ENCODE results near the gene LENEP. TPM values are rescaled to one million over a fixed set of nuclear protein-coding genes. Genes with fewer than 3 reads are reported as not detected.

The LENEP gene
- total RNA-seq, 1 experiment from 2014 or later = 0.42 TPM

GRCh38 chr1:154968731-154969130 is 24.7 kb upstream of the LENEP start:
- Histone ChIP-seq H3K9me3 (ENCODE audit: control insufficient read depth in 1 of 2, insufficient read depth in 1 of 2, low read depth in 1 of 2, low read length in 2 of 2) (no peaks in the 10 kb centered on the region), H3K4me2 (ENCODE audit: low read length) (peak overlapping the region; percentile 90; the same call in 1 of the 2 replicates), H3K79me2 (ENCODE audit: insufficient read depth, low read length) (peaks cover 80% of the 10 kb centered on the region), H4K20me1 (ENCODE audit: insufficient read depth) (no peaks in the 10 kb centered on the region), H3K4me1 (ENCODE audit: control insufficient read depth in 1 of 2, insufficient read depth in 2 of 2, low read length in 2 of 2) (peaks cover 33 to 61% of the 10 kb centered on the region in 2 experiments), H3K27me3 (ENCODE audit: insufficient read depth, low read length) (no peaks in the 10 kb centered on the region), H3K36me3 (ENCODE audit: control insufficient read depth in 1 of 2, insufficient read depth in 2 of 2, low read length in 2 of 2) (peaks cover 23 to 48% of the 10 kb centered on the region in 2 experiments; a peak in 3 of 4 replicates), H3K9ac (ENCODE audit: low read length) (no peak overlapping the region; the same call in 1 of the 2 replicates), H3K9me2 (ENCODE audit: insufficient read depth) (no peaks in the 10 kb centered on the region), H2AFZ (ENCODE audit: low read depth, low read length, poor library complexity, severe bottlenecking) (no peak overlapping the region), H3K27ac (ENCODE audit: low read depth, low read length) (peak overlapping the region; percentile 86; the same call in 1 of the 2 replicates), H3K4me3 (replicated peaks in 1 of 2; ENCODE audit: low read depth in 1 of 2, low read length in 2 of 2) (no peak overlapping the region)
- CTCF ChIA-PET = no interaction called here
- POLR2A ChIA-PET = no interaction called here
- intact Hi-C loops (cut with micrococcal nuclease) = no loop called here
- no peak for ATAC-seq
- no TSS peak for BruUV-seq (replicated peaks)
- RAD21 ChIA-PET (ENCODE audit: low non-redundant PET in 1 of 2, low total read pairs in 2 of 2, uncharacterized antibody in 2 of 2, unreplicated experiment in 2 of 2) = no interaction called here
- no peak for TF ChIP-seq POLR2AphosphoS5 (IDR thresholded peaks at IDR 0.05; ENCODE audit: low read depth, low read length)
- TF ChIP-seq EGR1 (IDR thresholded peaks at IDR 0.05; ENCODE audit: low read depth) = no peak
- no peak for TF ChIP-seq ZNF274 (IDR thresholded peaks at IDR 0.05; ENCODE audit: low read depth, low read length)
- TF ChIP-seq FOSL1 (IDR thresholded peaks at IDR 0.05; ENCODE audit: low read depth) = no peak
- TF ChIP-seq MAX (IDR thresholded peaks at IDR 0.05) = no peak
- DNase-seq (ENCODE audit: low read depth, low spot score) = no peak

GRCh38 chr1:154969246-154969645 is 24.1 kb upstream of the LENEP start:
- no peaks in the 10 kb centered on the region for H4K20me1 ChIP-seq (ENCODE audit: insufficient read depth)
- H3K4me2 ChIP-seq (ENCODE audit: low read length) = peak overlapping the region; percentile 90
- intact Hi-C loops (cut with micrococcal nuclease) = no loop called here
- BruUV-seq (replicated peaks) = no TSS peak
- H3K4me1 ChIP-seq (ENCODE audit: control insufficient read depth in 1 of 2, insufficient read depth in 2 of 2, low read length in 2 of 2) = peaks cover 33 to 61% of the 10 kb centered on the region in 2 experiments
- DNase-seq (ENCODE audit: low read depth, low spot score) (no peak), ATAC-seq (no peak)
- TF ChIP-seq JUND (IDR thresholded peaks at IDR 0.05) = no peak
- no peak for TF ChIP-seq EZH2phosphoT487 (IDR thresholded peaks at IDR 0.05; ENCODE audit: borderline replicate concordance)
- no peak for TF ChIP-seq CEBPB (IDR thresholded peaks at IDR 0.05; ENCODE audit: low read depth)
- no peak for TF ChIP-seq ATF3 (IDR thresholded peaks at IDR 0.05)
- no peak for TF ChIP-seq SP1 (IDR thresholded peaks at IDR 0.05; ENCODE audit: low read depth)
- no peak for TF ChIP-seq ZFX (IDR thresholded peaks at IDR 0.05)
- no peak for TF ChIP-seq FOSL1 (IDR thresholded peaks at IDR 0.05; ENCODE audit: low read depth)
- no peak for TF ChIP-seq EZH2 (IDR thresholded peaks at IDR 0.05)
- no peak for TF ChIP-seq CBX3 (IDR thresholded peaks at IDR 0.05; ENCODE audit: low read depth)
- TF ChIP-seq ELF1 (IDR thresholded peaks at IDR 0.05; ENCODE audit: borderline replicate concordance, low read depth) = no peak
- ChIA-PET RAD21 (ENCODE audit: low non-redundant PET in 1 of 2, low total read pairs in 2 of 2, uncharacterized antibody in 2 of 2, unreplicated experiment in 2 of 2) (no interaction called here), CTCF (no interaction called here), POLR2A (no interaction called here)
- no peaks in the 10 kb centered on the region for H3K27me3 ChIP-seq (ENCODE audit: insufficient read depth, low read length)
- no peak overlapping the region for H2AFZ ChIP-seq (ENCODE audit: low read depth, low read length, poor library complexity, severe bottlenecking)
- no peaks in the 10 kb centered on the region for H3K9me3 ChIP-seq (ENCODE audit: control insufficient read depth in 1 of 2, insufficient read depth in 1 of 2, low read depth in 1 of 2, low read length in 2 of 2)
- peaks cover 17 to 46% of the 10 kb centered on the region in 2 experiments; a peak in 3 of 4 replicates for H3K36me3 ChIP-seq (ENCODE audit: control insufficient read depth in 1 of 2, insufficient read depth in 2 of 2, low read length in 2 of 2)
- peak overlapping the region; percentile 86 for H3K9ac ChIP-seq (ENCODE audit: low read length)
- H3K79me2 ChIP-seq (ENCODE audit: insufficient read depth, low read length) = peaks cover 76% of the 10 kb centered on the region
- peak overlapping the region; percentile 40 to 70; a peak in 3 of 4 replicates for H3K4me3 ChIP-seq (replicated peaks in 1 of 2; ENCODE audit: low read depth in 1 of 2, low read length in 2 of 2)
- no peaks in the 10 kb centered on the region for H3K9me2 ChIP-seq (ENCODE audit: insufficient read depth)
- H3K27ac ChIP-seq (ENCODE audit: low read depth, low read length) = peak overlapping the region; percentile 86

Measured in HCT116 (cell line).